Measurements from ENCODE around the gene ZFAND3.

ZFAND3 gene

GRCh38 chr6:37798436-37799262, 20.9 kb upstream of the ZFAND3 start:
- no peak for DNase-seq

GRCh38 chr6:37799263-37799644, 20.3 kb upstream of the ZFAND3 start:
- no peak for DNase-seq

GRCh38 chr6:37800703-37801604, 18.6 kb upstream of the ZFAND3 start:
- no peak for DNase-seq

DNA sequence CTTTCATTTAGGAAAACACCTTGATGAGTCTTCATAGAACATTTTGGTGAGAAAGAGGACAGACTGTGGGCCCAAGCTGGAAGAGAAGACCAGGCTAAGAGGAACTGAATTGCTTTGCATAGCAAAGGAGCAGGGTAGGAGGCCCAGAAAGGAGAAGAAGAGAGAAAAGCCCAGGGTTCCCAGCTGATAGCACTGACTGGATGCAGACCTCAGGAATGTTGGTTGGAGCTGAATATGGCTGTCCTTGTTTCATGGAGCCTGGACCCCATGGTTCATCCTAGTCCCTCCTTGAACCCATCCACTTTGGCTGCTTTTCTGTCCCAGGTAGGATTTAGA, 18.0 kb upstream of the ZFAND3 start:
- DNase-seq, result no peak

DNA sequence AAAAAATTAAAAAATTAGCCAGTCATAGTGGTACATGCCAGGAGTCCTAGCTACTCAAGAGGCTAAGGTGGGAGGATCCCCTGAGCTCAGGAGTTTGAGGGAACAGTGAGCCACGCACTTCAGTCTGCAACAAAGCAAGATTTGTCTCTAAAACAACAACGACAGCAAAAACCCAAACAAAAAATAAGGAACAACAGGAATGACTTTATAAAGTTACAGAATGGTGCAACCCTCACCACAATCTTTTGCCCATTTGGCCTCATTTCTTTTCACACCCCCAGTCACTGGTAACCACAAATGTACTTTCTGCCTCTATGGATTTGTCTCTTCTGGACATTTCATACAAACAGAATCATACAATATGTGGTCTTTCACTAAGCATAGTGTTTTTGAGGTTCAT, 16.7 kb upstream of the ZFAND3 start:
- DNase-seq, result no peak

GRCh38 chr6:37804586-37804985, 14.9 kb upstream of the ZFAND3 start:
- no peak for DNase-seq

DNA sequence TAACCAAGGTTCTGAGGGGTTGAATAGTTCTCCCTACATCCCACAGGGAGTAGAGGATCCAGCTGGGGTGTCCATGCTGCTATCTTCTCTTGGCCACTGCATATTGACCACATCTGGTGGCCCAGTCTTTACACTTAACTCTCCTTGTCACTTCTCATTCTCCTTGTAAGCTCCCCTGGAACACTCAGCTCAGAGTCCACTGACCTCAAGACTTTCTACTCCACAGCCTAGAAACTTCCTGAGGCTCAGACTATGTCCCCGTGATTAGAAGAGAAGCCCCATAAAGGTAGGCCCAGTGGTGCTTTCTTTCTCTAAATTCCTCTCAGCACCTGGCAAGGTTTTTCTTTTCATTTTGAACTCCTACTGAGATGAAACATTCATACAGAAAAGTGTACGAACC, 13.3 kb upstream of the ZFAND3 start:
- no peak for DNase-seq

DNA sequence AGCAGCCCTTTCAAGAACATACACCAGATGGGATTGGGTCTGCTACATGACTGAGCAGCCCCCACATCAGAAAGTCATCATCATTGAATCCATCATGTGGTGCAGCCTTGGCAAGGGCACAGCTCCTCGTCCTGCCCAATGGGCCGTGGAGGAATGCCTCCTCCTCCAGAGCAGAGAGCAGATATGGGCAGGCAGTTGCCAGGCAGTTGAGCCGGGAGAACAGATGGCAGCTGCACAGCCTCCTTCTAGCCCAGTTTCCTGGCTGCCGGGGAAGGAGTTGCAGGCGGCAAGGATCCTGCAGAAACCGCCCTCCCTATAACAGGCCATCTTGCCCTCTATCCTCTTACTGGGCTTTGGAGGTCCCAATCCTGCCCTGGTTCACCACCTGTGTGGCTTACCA, 11.9 kb upstream of the ZFAND3 start:
- DNase-seq, result no peak

GRCh38 chr6:37809197-37809543, 10.4 kb upstream of the ZFAND3 start:
- no peak for DNase-seq

GRCh38 chr6:37812841-37813240, 6.7 kb upstream of the ZFAND3 start:
- DNase-seq, result no peak

DNA sequence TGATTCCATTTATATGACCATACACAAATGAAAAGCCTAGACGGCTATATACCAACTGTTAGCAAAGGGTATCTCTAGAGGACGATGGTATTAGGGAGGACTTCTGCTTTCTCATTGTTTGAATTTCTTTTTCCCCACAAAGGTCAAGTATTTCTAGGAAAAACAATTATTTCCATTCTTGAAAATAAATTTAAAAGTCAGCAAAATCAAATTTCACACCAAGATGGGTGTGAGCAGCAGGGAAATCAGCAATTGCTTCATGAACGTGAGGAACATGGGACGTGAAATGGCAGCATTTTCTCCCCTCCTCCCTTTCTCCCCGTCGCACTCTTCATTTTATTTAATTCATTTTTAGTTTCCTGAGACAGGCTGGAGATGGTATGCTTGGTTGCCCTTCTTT, 5.2 kb upstream of the ZFAND3 start:
- DNase-seq, result no peak

DNA sequence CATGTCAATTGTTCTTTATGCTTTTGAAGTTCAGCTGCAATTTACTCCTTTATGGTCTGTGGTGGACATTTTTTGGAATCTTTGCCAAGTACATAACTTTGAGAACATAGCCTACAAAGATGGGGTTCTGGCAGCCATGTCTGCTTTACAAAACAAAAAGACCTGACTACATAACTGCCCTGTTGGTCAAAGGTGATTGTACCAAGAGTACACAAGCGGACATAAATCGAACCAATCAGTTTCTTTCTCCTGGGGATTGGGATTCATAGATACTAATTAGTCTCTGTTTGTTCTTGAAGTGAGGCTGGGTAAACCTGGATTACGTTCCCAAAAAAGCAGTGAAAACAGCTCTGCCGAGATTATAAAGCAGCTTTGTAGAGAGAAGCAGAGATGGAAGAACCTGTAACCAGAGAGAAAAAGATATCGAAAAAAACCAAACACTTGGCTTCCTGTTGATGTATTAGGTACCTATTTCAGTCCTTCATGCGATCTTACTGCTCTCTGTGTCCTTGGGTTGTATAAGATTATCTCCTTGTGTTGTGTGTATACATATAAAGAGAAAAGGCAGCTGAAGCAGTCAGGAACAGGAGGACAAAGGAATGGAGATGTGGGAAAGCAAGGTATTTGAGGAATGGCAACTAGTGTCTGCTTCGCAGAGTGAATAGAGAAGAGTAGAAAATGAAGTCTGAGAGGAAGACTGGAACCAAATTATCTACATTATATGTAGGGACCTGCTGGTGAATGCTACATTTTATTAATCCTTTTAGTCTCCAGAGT, 2.7 kb upstream of the ZFAND3 start:
- DNase-seq, result no peak

DNA sequence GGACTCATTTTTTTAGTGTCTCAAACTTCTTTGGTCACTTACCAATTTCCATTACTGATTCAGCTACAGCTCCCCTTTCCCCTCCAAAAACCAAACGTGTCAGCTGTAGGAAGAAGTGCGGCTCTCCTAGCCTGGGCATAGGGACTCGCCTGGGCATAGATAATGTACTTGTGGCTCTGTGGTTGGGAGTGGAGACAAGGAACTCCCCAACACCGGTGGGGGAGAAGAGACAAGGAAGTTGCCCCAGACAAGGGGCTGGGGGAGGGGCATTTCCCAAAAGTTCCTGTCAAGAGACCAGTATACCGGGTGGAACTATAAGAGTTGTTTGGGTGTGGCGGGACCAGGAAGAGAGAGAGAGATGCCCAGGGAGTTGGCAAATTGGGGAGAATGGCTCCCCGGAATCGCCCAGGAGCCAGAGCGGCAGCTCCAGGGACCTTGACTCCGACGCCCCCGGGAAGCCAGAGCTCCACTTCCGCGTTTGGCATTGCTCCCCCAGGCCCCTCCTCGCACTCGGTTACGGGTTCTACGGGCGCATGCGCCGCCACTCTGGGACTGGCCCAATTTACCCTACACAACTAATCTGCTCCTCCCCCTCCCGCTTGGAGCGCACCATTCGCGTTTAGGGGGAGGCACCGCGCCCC, 871 bp upstream of the ZFAND3 start:
- DNase-seq, result peak; percentile 87

- no peak for DNase-seq
Measured at GRCh38 chr6:37819802-37820717, 533 bp downstream of the ZFAND3 start.

GRCh38 chr6:37820718-37821079, 1.2 kb downstream of the ZFAND3 start:
- DNase-seq, result no peak

- no peak for DNase-seq
Measured at GRCh38 chr6:37821446-37821845, 1.9 kb downstream of the ZFAND3 start.

- no peak for DNase-seq
Measured at GRCh38 chr6:37822851-37823682, 3.5 kb downstream of the ZFAND3 start.

DNA sequence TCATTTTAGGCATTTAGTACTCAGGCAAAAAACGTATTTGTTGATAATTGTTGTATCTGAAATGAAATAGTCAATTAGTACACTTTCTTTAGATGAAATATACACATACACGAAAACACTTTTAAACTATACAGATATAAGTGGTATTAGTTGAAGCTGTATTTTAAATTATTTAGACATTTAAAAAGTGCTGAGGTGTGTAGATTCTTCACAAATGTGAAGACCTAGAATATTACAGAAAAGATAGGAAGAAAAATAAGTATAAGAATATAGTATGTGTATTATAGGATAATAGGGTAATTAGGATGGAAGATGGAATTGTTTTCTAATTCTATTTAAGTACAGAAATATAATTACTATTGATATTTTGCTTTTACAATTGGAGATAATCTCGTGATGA, 4.6 kb downstream of the ZFAND3 start:
- DNase-seq, result no peak

DNA sequence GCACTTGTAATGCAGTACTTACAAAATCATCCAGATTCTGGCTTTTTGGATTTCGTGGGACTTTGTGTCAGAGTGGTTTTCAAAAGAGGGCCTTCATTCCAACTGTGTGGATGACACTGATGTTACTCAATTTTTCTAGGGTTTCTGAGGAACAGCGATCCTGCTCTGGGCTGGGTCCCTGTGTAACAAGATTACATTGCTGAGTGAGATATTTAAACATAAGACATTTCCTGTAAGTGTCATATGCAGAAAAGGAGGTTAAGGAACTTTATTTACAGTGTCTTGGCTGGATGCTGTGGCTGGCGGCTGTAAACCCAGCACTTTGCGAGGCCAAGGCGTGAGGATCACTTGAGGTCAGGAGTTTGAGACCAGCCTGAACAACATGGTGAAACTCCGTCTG, 6.7 kb downstream of the ZFAND3 start:
- no peak for DNase-seq

- no peak for DNase-seq
Measured at GRCh38 chr6:37826993-37827392, 7.5 kb downstream of the ZFAND3 start.

DNA sequence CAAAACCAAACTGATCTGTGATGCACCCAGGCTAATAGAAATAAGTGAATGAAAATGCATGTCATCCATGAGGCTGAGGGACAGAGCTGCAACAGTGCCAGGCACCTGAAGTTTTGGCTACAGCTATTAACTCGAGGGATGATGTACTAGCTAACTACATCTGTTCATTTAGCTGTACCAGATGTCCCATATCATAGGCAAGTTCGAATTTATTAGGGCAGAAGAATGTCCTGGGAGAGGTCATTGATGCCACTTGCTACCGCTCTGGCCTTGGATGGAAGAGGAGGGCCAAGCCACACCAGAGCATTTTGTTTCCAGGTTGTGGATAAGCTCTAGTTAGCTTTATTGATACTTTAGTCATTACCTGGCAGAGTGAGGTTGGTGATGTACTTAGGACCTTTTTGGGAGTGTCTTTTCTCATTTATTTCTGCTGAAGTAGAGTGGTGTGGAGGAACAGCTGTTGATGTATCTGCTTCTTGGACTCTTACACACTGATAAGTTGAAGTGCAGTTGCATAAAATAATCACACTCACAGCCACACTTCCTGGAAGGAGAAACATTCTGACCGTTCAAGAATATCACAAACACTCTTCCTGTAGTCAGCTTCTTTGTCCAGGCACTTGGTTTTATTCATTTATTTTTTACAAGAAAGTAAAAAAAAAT, 8.2 kb downstream of the ZFAND3 start:
- DNase-seq, result no peak
